RWPE1 (cell line): Measurements from ENCODE around the gene PCDH19.

Source experiments
- CTCF ChIA-PET: fragments of 350-600 bp; sonication (Branson Sonifier 250); formaldehyde crosslinking; extraction: SDS; loops from one replicate; lab custom pipeline; 2021; lab: Yijun Ruan, JAX
- POLR2A ChIA-PET: fragments of 400-600 bp; formaldehyde crosslinking; extraction: SDS; loops from one replicate; lab custom pipeline; 2020; ENCODE audit warnings: antibody characterized with exemption; ENCODE audit not compliant: low non-redundant PET; lab: Yijun Ruan, JAX
- DNase-seq: peaks from one replicate; pipeline ENCODE4 v3.0.0; 2012; ENCODE audit warnings: low spot score
- H3K27ac ChIP-seq: fragments of 450-650 bp; 2 replicates; pipeline ENCODE4 v1.5.1; 2017
- CTCF ChIP-seq: fragments of 450-650 bp; conservative IDR thresholded peaks from 2 replicates; pipeline ENCODE4 v1.5.1; 2017; ENCODE audit warnings: low read depth, mild to moderate bottlenecking

Gene PCDH19

GRCh38 chrX:100404851-100405250 lies 5.2 kb downstream of the PCDH19 start:
- ChIA-PET POLR2A (no interaction called here), CTCF (no interaction called here)
- no peak for TF ChIP-seq CTCF
- H3K27ac ChIP-seq = no peak overlapping the region
- DNase-seq = no peak

GRCh38 chrX:100395781-100396180 lies 14.3 kb downstream of the PCDH19 start:
- H3K27ac ChIP-seq = no peak overlapping the region
- ChIA-PET CTCF (no interaction called here), POLR2A (no interaction called here)
- TF ChIP-seq CTCF = no peak
- DNase-seq = no peak

GRCh38 chrX:100381619-100382018 lies 28.5 kb downstream of the PCDH19 start:
- TF ChIP-seq CTCF = no peak
- ChIA-PET CTCF (no interaction called here), POLR2A (no interaction called here)
- H3K27ac ChIP-seq = no peak overlapping the region
- DNase-seq = no peak

GRCh38 chrX:100379388-100379986 lies 30.6 kb downstream of the PCDH19 start:
- peak; percentile 8 for DNase-seq

GRCh38 chrX:100377826-100378225 lies 32.2 kb downstream of the PCDH19 start:
- no peak for TF ChIP-seq CTCF
- POLR2A ChIA-PET = no interaction called here
- CTCF ChIA-PET = no interaction called here

More at GRCh38 chrX:100379388-100379986, 30.6 kb downstream of the PCDH19 start:
- H3K27ac ChIP-seq = no peak overlapping the region
- peak; percentile 25 for TF ChIP-seq CTCF
- ChIA-PET POLR2A (no interaction called here), CTCF (interaction anchor here (0.7 to 1.1 kb wide), 2 partner anchors 17 to 357 kb away, joined by 3 to 5 read pairs; no protein-coding TSS in a partner anchor)

GRCh38 chrX:100376576-100376975 lies 33.5 kb downstream of the PCDH19 start:
- ChIA-PET CTCF (interaction anchor here (0.8 kb wide), 1 partner anchor 311 kb away, joined by 3 read pairs; no protein-coding TSS in a partner anchor), POLR2A (no interaction called here)
- H3K27ac ChIP-seq = no peak overlapping the region
- no peak for TF ChIP-seq CTCF
- no peak for DNase-seq

More at GRCh38 chrX:100377826-100378225, 32.2 kb downstream of the PCDH19 start:
- no peak for DNase-seq
- no peak overlapping the region for H3K27ac ChIP-seq
